K562 (cell line): Measurements from ENCODE around the gene RNU2-63P.

Source experiments
- EP300 ChIP-seq: IDR thresholded peaks from 2 replicates; pipeline ENCODE4 v1.6.1; 2012; ENCODE audit warnings: low read length, improper control_type of control experiment
- GABPA ChIP-seq: fragments of 200-800 bp; sonication (Bioruptor generic); conservative IDR thresholded peaks from 2 replicates; pipeline ENCODE4 v1.6.1; 2016; ENCODE audit warnings: low read depth, missing genetic modification characterization, missing compliant biosample characterization
- HNRNPLL ChIP-seq: fragments of 200-400 bp; formaldehyde crosslinking; IDR thresholded peaks from 2 replicates; pipeline ENCODE4 v1.6.1; 2017; ENCODE audit warnings: low read length, low read depth, mild to moderate bottlenecking; ENCODE audit not compliant: poor library complexity, severe bottlenecking
- KLF13 ChIP-seq: fragments of 450-650 bp; IDR thresholded peaks from 2 replicates; pipeline ENCODE4 v1.6.1; 2016; ENCODE audit warnings: missing genetic modification characterization, low read depth, mild to moderate bottlenecking, missing compliant biosample characterization, moderate library complexity, borderline replicate concordance
- MCM7 ChIP-seq, 2 experiments: fragments of 450-650 bp; IDR thresholded peaks; 2 replicates each; pipeline ENCODE4 v1.6.1; 2016 to 2018
- MED1 ChIP-seq: sonication (generic); formaldehyde crosslinking; IDR thresholded peaks from 2 replicates; pipeline ENCODE4 v1.8.1; 2023; ENCODE audit warnings: missing genetic modification reagents, borderline replicate concordance
- RBM22 ChIP-seq: fragments of 200-400 bp; formaldehyde crosslinking; IDR thresholded peaks from 2 replicates; pipeline ENCODE4 v1.6.1; 2018; ENCODE audit warnings: low read length, low read depth; ENCODE audit not compliant: poor library complexity, severe bottlenecking
- RNF219 ChIP-seq: fragments of 250-450 bp; sonication (Bioruptor Pico); IDR thresholded peaks from 2 replicates; pipeline ENCODE4 v1.5.0; 2022; ENCODE audit warnings: mild to moderate bottlenecking
- TAF1 ChIP-seq: IDR thresholded peaks from 2 replicates; pipeline ENCODE4 v1.6.1; 2011; ENCODE audit warnings: mild to moderate bottlenecking, low read length, moderate library complexity; ENCODE audit not compliant: insufficient read depth, control insufficient read depth, severe bottlenecking; ENCODE audit errors: extremely low read depth
- USF2 ChIP-seq: sonication (generic); formaldehyde crosslinking; IDR thresholded peaks from 2 replicates; pipeline ENCODE4 v1.5.0; 2020; ENCODE audit warnings: missing genetic modification reagents
- YBX1 ChIP-seq: fragments of 450-650 bp; IDR thresholded peaks from 2 replicates; pipeline ENCODE4 v1.7.1; 2016; ENCODE audit warnings: mild to moderate bottlenecking
- ZBED1 ChIP-seq: IDR thresholded peaks from 2 replicates; pipeline ENCODE4 v1.6.1; 2014
- ZNF121 ChIP-seq: sonication (generic); formaldehyde crosslinking; conservative IDR thresholded peaks from 2 replicates; pipeline ENCODE4 v1.8.0; 2022; ENCODE audit warnings: missing genetic modification reagents
- ZNF217 ChIP-seq: sonication (generic); formaldehyde crosslinking; IDR thresholded peaks from 2 replicates; pipeline ENCODE4 v1.8.0; 2022; ENCODE audit warnings: mild to moderate bottlenecking, missing genetic modification reagents

GRCh38 chr2:88053934-88054781, 37.8 kb upstream of the RNU2-63P start:
- TF ChIP-seq HNRNPLL (no peak), USF2 (no peak), KLF13 (no peak), TAF1 (no peak), EP300 (no peak), ZBED1 (no peak), RNF219 (CRISPR knock-in tag) (no peak), ZNF121 (CRISPR knock-in tag) (no peak), RBM22 (no peak), MED1 (no peak), MCM7 (IDR thresholded peaks at IDR 0.05) (no peak), YBX1 (no peak), ZNF217 (no peak), GABPA (tag) (no peak)
